ENCODE measurements around the gene FREM1.

Gene FREM1

GRCh38 chr9:14881006-14881405 lies 29.2 kb downstream of the FREM1 start:
- no peak for DNase-seq (ENCODE audit: low read depth, low spot score)
- no peak overlapping the region for H3K9ac ChIP-seq (ENCODE audit: insufficient read length, low read depth)
- H3K27me3 ChIP-seq (ENCODE audit: insufficient read depth, insufficient read length): no peaks in the 10 kb centered on the region
- H3K4me3 ChIP-seq (ENCODE audit: insufficient read length, low read depth): no peak overlapping the region
- no peaks in the 10 kb centered on the region for H3K36me3 ChIP-seq (ENCODE audit: insufficient read depth, insufficient read length, low read length)
- TF ChIP-seq ZNF274 (IDR thresholded peaks at IDR 0.05; ENCODE audit: low read depth, low read length): no peak
- no peak for TF ChIP-seq YY1 (IDR thresholded peaks at IDR 0.05; ENCODE audit: insufficient read depth, insufficient read length)
- no peak for TF ChIP-seq SUZ12 (IDR thresholded peaks at IDR 0.05; ENCODE audit: extremely low read depth, insufficient read depth, insufficient read length)
- no peaks in the 10 kb centered on the region for H3K4me1 ChIP-seq (ENCODE audit: insufficient read depth, insufficient read length)
- H3K9me3 ChIP-seq (ENCODE audit: insufficient read depth, low read length): peaks cover 18% of the 10 kb centered on the region; the same call in 1 of the 2 replicates

DNA sequence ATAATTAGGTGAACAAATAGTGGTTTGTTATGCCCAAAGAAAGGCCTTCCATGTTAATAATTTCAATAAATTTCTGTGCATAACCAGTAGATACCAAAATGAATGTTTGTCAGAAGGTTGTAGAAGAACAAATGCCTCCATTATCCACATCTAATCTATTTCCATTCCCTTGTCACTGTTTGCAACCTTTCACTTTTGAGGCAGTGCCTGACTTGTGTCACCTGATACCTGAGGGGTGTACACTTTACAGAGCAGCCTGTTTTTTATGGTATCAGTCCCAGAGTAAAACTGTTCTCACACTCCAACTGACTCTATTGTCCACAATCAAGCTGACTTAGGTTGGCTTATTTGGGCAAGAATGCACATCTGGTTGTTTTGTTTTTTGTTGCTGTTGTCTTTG lies 40.1 kb downstream of the FREM1 start:
- no peaks in the 10 kb centered on the region for H3K27me3 ChIP-seq (ENCODE audit: insufficient read depth, insufficient read length)
- no peaks in the 10 kb centered on the region for H3K36me3 ChIP-seq (ENCODE audit: insufficient read depth, insufficient read length, low read length)
- no peak for TF ChIP-seq SUZ12 (IDR thresholded peaks at IDR 0.05; ENCODE audit: extremely low read depth, insufficient read depth, insufficient read length)
- TF ChIP-seq YY1 (IDR thresholded peaks at IDR 0.05; ENCODE audit: insufficient read depth, insufficient read length): no peak
- no peak for TF ChIP-seq ZNF274 (IDR thresholded peaks at IDR 0.05; ENCODE audit: low read depth, low read length)
- no peak for DNase-seq (ENCODE audit: low read depth, low spot score)
- no peaks in the 10 kb centered on the region for H3K4me1 ChIP-seq (ENCODE audit: insufficient read depth, insufficient read length)
- no peak overlapping the region for H3K4me3 ChIP-seq (ENCODE audit: insufficient read length, low read depth)
- H3K9ac ChIP-seq (ENCODE audit: insufficient read length, low read depth): no peak overlapping the region
- H3K9me3 ChIP-seq (ENCODE audit: insufficient read depth, low read length): no peaks in the 10 kb centered on the region

DNA sequence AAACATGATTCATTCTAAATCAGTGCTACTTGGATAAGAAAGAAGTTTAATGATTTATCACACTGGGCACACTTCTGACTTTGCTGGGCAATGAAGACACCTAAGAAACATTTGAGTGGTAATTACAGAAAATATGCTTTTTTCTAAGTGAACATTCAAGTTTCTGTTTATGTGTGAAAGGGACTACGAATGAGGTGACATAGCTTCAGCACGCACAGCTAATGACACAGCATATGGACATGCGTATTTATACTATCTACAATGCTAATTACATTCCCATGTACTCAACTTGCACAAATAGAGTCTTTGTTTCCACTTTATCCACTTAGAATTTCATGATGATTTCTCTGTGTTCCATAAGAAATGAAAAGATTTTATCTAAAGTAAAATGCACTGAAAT lies 40.6 kb downstream of the FREM1 start:
- Histone ChIP-seq H3K4me3 (ENCODE audit: insufficient read length, low read depth) (no peak overlapping the region), H3K36me3 (ENCODE audit: insufficient read depth, insufficient read length, low read length) (no peaks in the 10 kb centered on the region), H3K4me1 (ENCODE audit: insufficient read depth, insufficient read length) (no peaks in the 10 kb centered on the region), H3K9ac (ENCODE audit: insufficient read length, low read depth) (no peak overlapping the region), H3K9me3 (ENCODE audit: insufficient read depth, low read length) (no peaks in the 10 kb centered on the region), H3K27me3 (ENCODE audit: insufficient read depth, insufficient read length) (no peaks in the 10 kb centered on the region)
- no peak for DNase-seq (ENCODE audit: low read depth, low spot score)
- no peak for TF ChIP-seq SUZ12 (IDR thresholded peaks at IDR 0.05; ENCODE audit: extremely low read depth, insufficient read depth, insufficient read length)
- TF ChIP-seq YY1 (IDR thresholded peaks at IDR 0.05; ENCODE audit: insufficient read depth, insufficient read length): no peak
- no peak for TF ChIP-seq ZNF274 (IDR thresholded peaks at IDR 0.05; ENCODE audit: low read depth, low read length)

DNA sequence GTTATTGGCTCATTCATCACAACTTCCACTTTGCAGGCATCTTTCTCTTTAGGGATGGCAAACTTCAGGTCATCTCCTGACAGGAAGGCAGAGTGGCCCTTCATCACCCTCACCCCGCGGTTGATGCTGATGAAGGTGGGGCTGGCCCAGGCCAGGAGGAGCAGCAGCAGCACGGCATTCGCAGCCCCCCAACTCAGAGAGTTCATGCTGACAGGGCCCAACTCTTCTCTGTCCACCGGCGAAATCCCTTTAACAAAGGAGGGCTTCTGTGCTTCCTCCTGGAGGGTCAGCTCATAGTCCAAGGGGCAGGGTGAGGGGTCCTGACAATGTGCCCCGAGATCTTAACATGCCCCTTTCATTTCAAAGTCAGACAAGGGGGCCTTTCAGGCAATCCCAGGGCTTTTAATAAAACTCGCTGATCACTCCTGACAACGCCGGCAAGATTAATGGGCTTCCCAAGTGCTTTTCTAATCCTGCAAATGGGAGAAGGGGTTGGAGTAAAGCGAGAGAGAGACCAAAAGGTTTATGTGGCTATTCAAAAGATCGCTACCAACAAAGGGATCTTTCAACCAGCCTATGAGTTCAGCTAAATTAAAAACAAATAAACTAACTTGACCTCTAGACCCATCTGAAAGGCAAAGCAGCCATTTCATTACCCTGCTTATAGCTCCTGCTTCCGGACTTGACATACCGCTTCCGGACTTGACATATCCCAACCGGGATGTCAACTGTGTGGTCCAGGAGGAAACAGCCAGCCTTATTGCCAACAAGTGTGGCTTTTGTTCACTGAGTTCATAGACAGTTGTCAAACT lies 41.2 kb downstream of the FREM1 start:
- Histone ChIP-seq H3K4me3 (ENCODE audit: insufficient read length, low read depth) (no peak overlapping the region), H3K4me1 (ENCODE audit: insufficient read depth, insufficient read length) (no peaks in the 10 kb centered on the region), H3K27me3 (ENCODE audit: insufficient read depth, insufficient read length) (no peaks in the 10 kb centered on the region), H3K9ac (ENCODE audit: insufficient read length, low read depth) (no peak overlapping the region), H3K36me3 (ENCODE audit: insufficient read depth, insufficient read length, low read length) (no peaks in the 10 kb centered on the region), H3K9me3 (ENCODE audit: insufficient read depth, low read length) (no peaks in the 10 kb centered on the region)
- DNase-seq (ENCODE audit: low read depth, low spot score): no peak
- TF ChIP-seq YY1 (IDR thresholded peaks at IDR 0.05; ENCODE audit: insufficient read depth, insufficient read length) (no peak), SUZ12 (IDR thresholded peaks at IDR 0.05; ENCODE audit: extremely low read depth, insufficient read depth, insufficient read length) (no peak), ZNF274 (IDR thresholded peaks at IDR 0.05; ENCODE audit: low read depth, low read length) (no peak)

DNA sequence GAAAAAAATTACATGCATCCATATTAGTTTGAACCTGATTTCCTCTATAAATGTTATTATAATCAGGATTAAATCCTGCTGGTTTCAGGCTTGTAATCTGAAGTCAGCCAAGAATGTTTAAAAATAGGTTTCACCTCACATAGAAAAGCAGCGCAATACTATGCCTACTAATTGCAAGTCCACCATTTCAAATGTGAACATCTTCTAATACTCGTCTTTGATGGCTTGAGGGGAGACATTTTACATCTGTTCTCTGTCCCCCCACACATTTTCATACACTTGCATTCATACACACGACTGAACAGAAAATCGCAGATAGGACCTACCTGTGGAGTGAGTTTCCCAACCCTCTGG lies 41.8 kb downstream of the FREM1 start:
- no peaks in the 10 kb centered on the region for H3K36me3 ChIP-seq (ENCODE audit: insufficient read depth, insufficient read length, low read length)
- no peaks in the 10 kb centered on the region for H3K4me1 ChIP-seq (ENCODE audit: insufficient read depth, insufficient read length)
- no peak overlapping the region for H3K4me3 ChIP-seq (ENCODE audit: insufficient read length, low read depth)
- no peaks in the 10 kb centered on the region for H3K27me3 ChIP-seq (ENCODE audit: insufficient read depth, insufficient read length)
- DNase-seq (ENCODE audit: low read depth, low spot score): no peak
- no peaks in the 10 kb centered on the region for H3K9me3 ChIP-seq (ENCODE audit: insufficient read depth, low read length)
- TF ChIP-seq SUZ12 (IDR thresholded peaks at IDR 0.05; ENCODE audit: extremely low read depth, insufficient read depth, insufficient read length) (no peak), ZNF274 (IDR thresholded peaks at IDR 0.05; ENCODE audit: low read depth, low read length) (no peak), YY1 (IDR thresholded peaks at IDR 0.05; ENCODE audit: insufficient read depth, insufficient read length) (no peak)
- H3K9ac ChIP-seq (ENCODE audit: insufficient read length, low read depth): no peak overlapping the region

- H3K9me3 ChIP-seq (ENCODE audit: insufficient read depth, low read length): no peaks in the 10 kb centered on the region
- DNase-seq (ENCODE audit: low read depth, low spot score): no peak
- no peak overlapping the region for H3K4me3 ChIP-seq (ENCODE audit: insufficient read length, low read depth)
- no peaks in the 10 kb centered on the region for H3K36me3 ChIP-seq (ENCODE audit: insufficient read depth, insufficient read length, low read length)
- no peaks in the 10 kb centered on the region for H3K27me3 ChIP-seq (ENCODE audit: insufficient read depth, insufficient read length)
- H3K9ac ChIP-seq (ENCODE audit: insufficient read length, low read depth): no peak overlapping the region
- no peak for TF ChIP-seq SUZ12 (IDR thresholded peaks at IDR 0.05; ENCODE audit: extremely low read depth, insufficient read depth, insufficient read length)
- TF ChIP-seq YY1 (IDR thresholded peaks at IDR 0.05; ENCODE audit: insufficient read depth, insufficient read length): no peak
- no peak for TF ChIP-seq ZNF274 (IDR thresholded peaks at IDR 0.05; ENCODE audit: low read depth, low read length)
- no peaks in the 10 kb centered on the region for H3K4me1 ChIP-seq (ENCODE audit: insufficient read depth, insufficient read length)
These were observed 44.0 kb downstream of the FREM1 start for GRCh38 chr9:14866200-14866749.

GRCh38 chr9:14864309-14864708 lies 45.9 kb downstream of the FREM1 start:
- H3K9ac ChIP-seq (ENCODE audit: insufficient read length, low read depth): no peak overlapping the region
- H3K9me3 ChIP-seq (ENCODE audit: insufficient read depth, low read length): no peaks in the 10 kb centered on the region
- no peak for TF ChIP-seq YY1 (IDR thresholded peaks at IDR 0.05; ENCODE audit: insufficient read depth, insufficient read length)
- TF ChIP-seq ZNF274 (IDR thresholded peaks at IDR 0.05; ENCODE audit: low read depth, low read length): no peak
- no peak for TF ChIP-seq SUZ12 (IDR thresholded peaks at IDR 0.05; ENCODE audit: extremely low read depth, insufficient read depth, insufficient read length)
- no peaks in the 10 kb centered on the region for H3K36me3 ChIP-seq (ENCODE audit: insufficient read depth, insufficient read length, low read length)
- no peak overlapping the region for H3K4me3 ChIP-seq (ENCODE audit: insufficient read length, low read depth)
- H3K4me1 ChIP-seq (ENCODE audit: insufficient read depth, insufficient read length): no peaks in the 10 kb centered on the region
- no peak for DNase-seq (ENCODE audit: low read depth, low spot score)
- no peaks in the 10 kb centered on the region for H3K27me3 ChIP-seq (ENCODE audit: insufficient read depth, insufficient read length)

Data from NT2/D1 (cell line).